GM23338 (cell line): Measurements from ENCODE around the gene S100A7A. TPM values are rescaled to one million over a fixed set of nuclear protein-coding genes. Genes with fewer than 3 reads are reported as not detected.
A peak's percentile ranks its signal among the peaks of the same experiment; 100 is the strongest.

Source experiments
- ATAC-seq: fragments of 200-7000 bp; cut with Tn5 transposase; 3 replicates; pipeline ENCODE4 v1.9.1; 2020
- DNase-seq: peaks from one replicate; pipeline ENCODE4 v3.0.0-alpha.2; 2015; ENCODE audit warnings: low spot score
- H2AFZ ChIP-seq: fragments of 200-600 bp; sonication (generic); 2 replicates; pipeline ENCODE4 v1.8.0; 2016; ENCODE audit warnings: antibody characterized with exemption, mild to moderate bottlenecking, moderate library complexity
- H3F3A ChIP-seq: fragments of 200-600 bp; sonication (generic); replicated peaks from 2 replicates; pipeline ENCODE4 v1.8.0; 2017; ENCODE audit warnings: antibody characterized with exemption, mixed run types, low read depth
- H3K27ac ChIP-seq: fragments of 200-600 bp; sonication (generic); 2 replicates; pipeline ENCODE4 v1.6.1; 2016; ENCODE audit warnings: low read depth
- H3K27me3 ChIP-seq: fragments of 200-600 bp; sonication (generic); 2 replicates; pipeline ENCODE4 v1.8.0; 2016; ENCODE audit warnings: mild to moderate bottlenecking, mixed run types, moderate library complexity; ENCODE audit not compliant: insufficient read depth
- H3K36me3 ChIP-seq: fragments of 200-600 bp; sonication (generic); 2 replicates; pipeline ENCODE4 v1.8.0; 2016; ENCODE audit warnings: mild to moderate bottlenecking; ENCODE audit not compliant: insufficient read depth
- H3K4me1 ChIP-seq: fragments of 200-600 bp; sonication (generic); 2 replicates; pipeline ENCODE4 v1.8.0; 2016; ENCODE audit warnings: mild to moderate bottlenecking, moderate library complexity; ENCODE audit not compliant: insufficient read depth
- H3K4me2 ChIP-seq: fragments of 200-600 bp; sonication (generic); 2 replicates; pipeline ENCODE4 v1.7.1; 2017; ENCODE audit warnings: mixed run types
- H3K4me3 ChIP-seq: fragments of 200-600 bp; sonication (generic); 2 replicates; pipeline ENCODE4 v1.6.1; 2016; ENCODE audit warnings: mixed run types
- H3K79me2 ChIP-seq: fragments of 200-600 bp; sonication (generic); replicated peaks from 2 replicates; pipeline ENCODE4 v1.8.0; 2017; ENCODE audit warnings: mild to moderate bottlenecking; ENCODE audit not compliant: insufficient read depth
- H3K9me2 ChIP-seq: fragments of 200-600 bp; sonication (generic); 2 replicates; pipeline ENCODE4 v1.8.0; 2017; ENCODE audit not compliant: insufficient read depth
- H4K20me1 ChIP-seq: fragments of 200-600 bp; sonication (generic); replicated peaks from 2 replicates; pipeline ENCODE4 v1.8.0; 2017; ENCODE audit warnings: mild to moderate bottlenecking; ENCODE audit not compliant: insufficient read depth
- H3K27ac Mint-ChIP-seq: 2 replicates; pipeline ENCODE4 v1.8.0; 2020; ENCODE audit warnings: inconsistent platforms, mild to moderate bottlenecking, moderate library complexity, mixed read lengths
- H3K27me3 Mint-ChIP-seq: 3 replicates; pipeline ENCODE4 v1.8.0; 2022; ENCODE audit warnings: low read depth, mild to moderate bottlenecking, moderate library complexity, mixed read lengths, inconsistent platforms; ENCODE audit not compliant: insufficient read depth, poor library complexity
- H3K36me3 Mint-ChIP-seq: 3 replicates; pipeline ENCODE4 v1.8.0; 2021; ENCODE audit warnings: low read depth, mild to moderate bottlenecking, inconsistent platforms, moderate library complexity, mixed read lengths
- H3K4me1 Mint-ChIP-seq: 3 replicates; pipeline ENCODE4 v1.8.0; 2020; ENCODE audit warnings: mild to moderate bottlenecking, inconsistent platforms, mixed read lengths
- H3K4me3 Mint-ChIP-seq: 3 replicates; pipeline ENCODE4 v1.8.0; 2021; ENCODE audit warnings: moderate library complexity, mild to moderate bottlenecking, inconsistent platforms, mixed read lengths
- H3K9me3 Mint-ChIP-seq: 3 replicates; pipeline ENCODE4 v1.8.0; 2020; ENCODE audit warnings: moderate library complexity, mild to moderate bottlenecking, inconsistent platforms, mixed read lengths
- CREB1 ChIP-seq: fragments of 250-450 bp; sonication (Bioruptor Pico); IDR thresholded peaks from 2 replicates; pipeline ENCODE4 v1.5.0; 2020; ENCODE audit warnings: low read depth, mild to moderate bottlenecking, moderate library complexity
- EZH2phosphoT487 ChIP-seq: fragments of 200-600 bp; sonication (generic); IDR thresholded peaks from one replicate; pipeline ENCODE4 v1.8.1; 2018; ENCODE audit warnings: antibody characterized with exemption; ENCODE audit not compliant: unreplicated experiment
- NANOG ChIP-seq: IDR thresholded peaks from 2 replicates; pipeline ENCODE4 v1.6.1; 2016; ENCODE audit warnings: antibody characterized with exemption, borderline replicate concordance
- POLR2AphosphoS5 ChIP-seq: IDR thresholded peaks from 2 replicates; pipeline ENCODE4 v1.6.1; 2016; ENCODE audit warnings: antibody characterized with exemption, low read depth
- STAT1 ChIP-seq: IDR thresholded peaks from one replicate; pipeline ENCODE4 v1.6.1; 2016; ENCODE audit warnings: antibody characterized with exemption; ENCODE audit not compliant: unreplicated experiment
- polyA plus RNA-seq: library from polyadenylated mRNA; unstranded; fragments of >200 nt; fragmentation: Nextera tagmentation; extraction: Ambion mirVana; gene quantifications from 2 replicates; pipeline ENCODE4 v1.2.1, GENCODE V29; 2016
- total RNA-seq: library from RNA; depleted of rRNA; stranded (reverse); fragments of >200 nt; shearing (Covaris generic); gene quantifications from 2 replicates; pipeline ENCODE4 v1.2.3, GENCODE V29; 2014
- TF ChIP-seq, protein P1 (sequence below): IDR thresholded peaks from 2 replicates; pipeline ENCODE4 v1.6.1; 2016; ENCODE audit warnings: antibody characterized with exemption
- TF ChIP-seq, protein P2 (sequence below), 2 experiments: fragments of 200-600 bp in 1 of 2; sonication (generic) in 1 of 2; conservative IDR thresholded peaks; 2 replicates each; pipeline versions ENCODE4 v1.5.1 to v1.6.1; 2016 to 2017; ENCODE audit warnings: antibody characterized with exemption in 2 of 2, low read depth in 2 of 2, mild to moderate bottlenecking in 2 of 2, moderate library complexity in 1 of 2
- TF ChIP-seq, protein P3 (sequence below): IDR thresholded peaks from one replicate; pipeline ENCODE4 v1.6.1; 2018; ENCODE audit warnings: antibody characterized with exemption; ENCODE audit not compliant: unreplicated experiment

The S100A7A gene
- total and polyA plus RNA-seq, 2 experiments from 2014 or later: not detected

DNA sequence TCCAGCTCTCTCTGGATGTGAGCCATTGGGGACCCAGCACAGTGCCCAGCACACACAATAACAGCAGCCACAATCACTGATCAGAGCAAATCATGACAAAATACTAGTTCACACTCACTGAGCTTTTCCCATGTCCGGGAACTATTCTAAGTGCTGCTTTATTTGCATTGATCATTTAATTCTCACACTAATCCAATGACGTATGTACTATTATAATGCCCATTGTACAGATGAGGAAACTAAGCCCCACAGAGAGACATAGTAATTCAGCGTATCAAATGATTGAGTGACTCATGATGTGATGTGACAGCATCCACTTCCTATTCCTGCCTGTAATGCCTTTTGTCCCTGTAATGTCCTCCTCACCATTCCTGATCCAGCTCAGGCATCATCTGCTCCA, 23.5 kb upstream of the S100A7A start (continued):
- TF ChIP-seq EZH2phosphoT487 (no peak), NANOG (no peak), POLR2AphosphoS5 (no peak), STAT1 (no peak)
- TF ChIP-seq, protein P1, sequence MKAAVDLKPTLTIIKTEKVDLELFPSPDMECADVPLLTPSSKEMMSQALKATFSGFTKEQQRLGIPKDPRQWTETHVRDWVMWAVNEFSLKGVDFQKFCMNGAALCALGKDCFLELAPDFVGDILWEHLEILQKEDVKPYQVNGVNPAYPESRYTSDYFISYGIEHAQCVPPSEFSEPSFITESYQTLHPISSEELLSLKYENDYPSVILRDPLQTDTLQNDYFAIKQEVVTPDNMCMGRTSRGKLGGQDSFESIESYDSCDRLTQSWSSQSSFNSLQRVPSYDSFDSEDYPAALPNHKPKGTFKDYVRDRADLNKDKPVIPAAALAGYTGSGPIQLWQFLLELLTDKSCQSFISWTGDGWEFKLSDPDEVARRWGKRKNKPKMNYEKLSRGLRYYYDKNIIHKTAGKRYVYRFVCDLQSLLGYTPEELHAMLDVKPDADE: no peak

DNA sequence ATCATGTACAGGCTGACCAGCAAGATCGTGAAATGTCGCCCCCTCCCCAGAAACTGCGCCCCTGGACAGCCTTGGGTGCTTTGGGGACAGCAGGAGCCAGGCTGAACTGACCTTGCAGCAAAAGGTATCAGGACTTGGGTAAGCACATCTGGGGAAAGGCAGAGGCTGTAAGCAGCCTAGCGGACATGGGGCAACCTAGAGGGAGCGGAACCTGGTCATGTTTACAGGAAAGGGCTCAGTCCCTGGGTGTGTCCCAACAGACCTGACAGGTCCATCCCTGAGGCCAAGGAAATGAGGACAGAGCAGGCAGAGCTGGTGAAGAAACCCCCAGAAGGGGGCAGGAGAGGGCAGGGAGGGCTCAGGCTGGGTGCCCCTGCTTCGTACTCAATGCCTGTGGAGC, 22.4 kb upstream of the S100A7A start:
- Histone ChIP-seq H3K27me3 (no peaks in the 10 kb centered on the region), H3K9me2 (no peaks in the 10 kb centered on the region), H3F3A (no peaks in the 10 kb centered on the region), H3K4me3 (no peak overlapping the region), H3K27ac (no peak overlapping the region), H3K4me1 (no peaks in the 10 kb centered on the region), H4K20me1 (no peaks in the 10 kb centered on the region), H3K4me2 (no peak overlapping the region), H3K36me3 (no peaks in the 10 kb centered on the region), H3K79me2 (no peaks in the 10 kb centered on the region), H2AFZ (no peak overlapping the region)
- Mint-ChIP-seq H3K27ac (no peak overlapping the region), H3K27me3 (peaks cover 2% of the 10 kb centered on the region), H3K36me3 (no peaks in the 10 kb centered on the region), H3K9me3 (no peaks in the 10 kb centered on the region), H3K4me1 (peaks cover 2% of the 10 kb centered on the region; the same call in 1 of the 3 replicates), H3K4me3 (no peak overlapping the region)
- ATAC-seq (peak; percentile 96), DNase-seq (peak; percentile 54)
- TF ChIP-seq POLR2AphosphoS5: no peak
- TF ChIP-seq STAT1: no peak
- TF ChIP-seq, protein P2, sequence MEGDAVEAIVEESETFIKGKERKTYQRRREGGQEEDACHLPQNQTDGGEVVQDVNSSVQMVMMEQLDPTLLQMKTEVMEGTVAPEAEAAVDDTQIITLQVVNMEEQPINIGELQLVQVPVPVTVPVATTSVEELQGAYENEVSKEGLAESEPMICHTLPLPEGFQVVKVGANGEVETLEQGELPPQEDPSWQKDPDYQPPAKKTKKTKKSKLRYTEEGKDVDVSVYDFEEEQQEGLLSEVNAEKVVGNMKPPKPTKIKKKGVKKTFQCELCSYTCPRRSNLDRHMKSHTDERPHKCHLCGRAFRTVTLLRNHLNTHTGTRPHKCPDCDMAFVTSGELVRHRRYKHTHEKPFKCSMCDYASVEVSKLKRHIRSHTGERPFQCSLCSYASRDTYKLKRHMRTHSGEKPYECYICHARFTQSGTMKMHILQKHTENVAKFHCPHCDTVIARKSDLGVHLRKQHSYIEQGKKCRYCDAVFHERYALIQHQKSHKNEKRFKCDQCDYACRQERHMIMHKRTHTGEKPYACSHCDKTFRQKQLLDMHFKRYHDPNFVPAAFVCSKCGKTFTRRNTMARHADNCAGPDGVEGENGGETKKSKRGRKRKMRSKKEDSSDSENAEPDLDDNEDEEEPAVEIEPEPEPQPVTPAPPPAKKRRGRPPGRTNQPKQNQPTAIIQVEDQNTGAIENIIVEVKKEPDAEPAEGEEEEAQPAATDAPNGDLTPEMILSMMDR (conservative IDR thresholded peaks at IDR 0.05; ENCODE audit: low read depth in 2 of 2): peak; percentile 42 to 68; a peak in 3 of 4 replicates
- TF ChIP-seq CREB1 (CRISPR knock-in tag): no peak
- TF ChIP-seq, protein P3, sequence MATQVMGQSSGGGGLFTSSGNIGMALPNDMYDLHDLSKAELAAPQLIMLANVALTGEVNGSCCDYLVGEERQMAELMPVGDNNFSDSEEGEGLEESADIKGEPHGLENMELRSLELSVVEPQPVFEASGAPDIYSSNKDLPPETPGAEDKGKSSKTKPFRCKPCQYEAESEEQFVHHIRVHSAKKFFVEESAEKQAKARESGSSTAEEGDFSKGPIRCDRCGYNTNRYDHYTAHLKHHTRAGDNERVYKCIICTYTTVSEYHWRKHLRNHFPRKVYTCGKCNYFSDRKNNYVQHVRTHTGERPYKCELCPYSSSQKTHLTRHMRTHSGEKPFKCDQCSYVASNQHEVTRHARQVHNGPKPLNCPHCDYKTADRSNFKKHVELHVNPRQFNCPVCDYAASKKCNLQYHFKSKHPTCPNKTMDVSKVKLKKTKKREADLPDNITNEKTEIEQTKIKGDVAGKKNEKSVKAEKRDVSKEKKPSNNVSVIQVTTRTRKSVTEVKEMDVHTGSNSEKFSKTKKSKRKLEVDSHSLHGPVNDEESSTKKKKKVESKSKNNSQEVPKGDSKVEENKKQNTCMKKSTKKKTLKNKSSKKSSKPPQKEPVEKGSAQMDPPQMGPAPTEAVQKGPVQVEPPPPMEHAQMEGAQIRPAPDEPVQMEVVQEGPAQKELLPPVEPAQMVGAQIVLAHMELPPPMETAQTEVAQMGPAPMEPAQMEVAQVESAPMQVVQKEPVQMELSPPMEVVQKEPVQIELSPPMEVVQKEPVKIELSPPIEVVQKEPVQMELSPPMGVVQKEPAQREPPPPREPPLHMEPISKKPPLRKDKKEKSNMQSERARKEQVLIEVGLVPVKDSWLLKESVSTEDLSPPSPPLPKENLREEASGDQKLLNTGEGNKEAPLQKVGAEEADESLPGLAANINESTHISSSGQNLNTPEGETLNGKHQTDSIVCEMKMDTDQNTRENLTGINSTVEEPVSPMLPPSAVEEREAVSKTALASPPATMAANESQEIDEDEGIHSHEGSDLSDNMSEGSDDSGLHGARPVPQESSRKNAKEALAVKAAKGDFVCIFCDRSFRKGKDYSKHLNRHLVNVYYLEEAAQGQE: no peak
